A673 (cell line): Measurements from ENCODE around the gene RASSF3. TPM values are rescaled to one million over a fixed set of nuclear protein-coding genes. Genes with fewer than 3 reads are reported as not detected.
"Not testable (repeated sequence)": the region's sequence is repeated elsewhere in the genome, so short reads cannot be mapped to it uniquely, and the experiment has no call there.

ENCODE experiments used
- BruUV-seq: library from RNA; stranded (reverse); fragments of 400-500 nt; replicated peaks from 2 replicates; lab custom pipeline; 2021; lab: Mats Ljungman, UMichigan
- CTCF ChIA-PET: fragments of 300-600 bp; sonication (Branson Sonifier 250); formaldehyde crosslinking; loops from one replicate; lab custom pipeline; 2022; ENCODE audit warnings: antibody characterized with exemption; lab: Charles Lee
- POLR2A ChIA-PET: fragments of 300-600 bp; sonication (Branson Sonifier 250); formaldehyde crosslinking; loops from one replicate; lab custom pipeline; 2022; ENCODE audit warnings: antibody characterized with exemption; ENCODE audit not compliant: low non-redundant PET; lab: Charles Lee
- DNase-seq: peaks from one replicate; pipeline ENCODE4 v3.0.0-alpha.2; 2015; ENCODE audit warnings: low spot score
- H3K27ac ChIP-seq: fragments of 200-600 bp; sonication (generic); 2 replicates; pipeline ENCODE4 v1.5.1; 2016; ENCODE audit warnings: mixed run types, low read depth, mild to moderate bottlenecking, mixed read lengths, antibody characterized with exemption, low read length; ENCODE audit not compliant: poor library complexity, severe bottlenecking
- H3K27me3 ChIP-seq: fragments of 200-600 bp; sonication (generic); replicated peaks from 2 replicates; pipeline ENCODE4 v1.6.1; 2017; ENCODE audit warnings: mixed run types, low read depth, mild to moderate bottlenecking, mixed read lengths, antibody characterized with exemption, low read length; ENCODE audit not compliant: insufficient read depth, poor library complexity
- H3K36me3 ChIP-seq: fragments of 200-600 bp; sonication (generic); 2 replicates; pipeline ENCODE4 v1.6.1; 2016; ENCODE audit warnings: mixed run types, mild to moderate bottlenecking, mixed read lengths, antibody characterized with exemption, low read length; ENCODE audit not compliant: insufficient read depth, poor library complexity, severe bottlenecking
- H3K4me1 ChIP-seq: fragments of 200-600 bp; sonication (generic); 2 replicates; pipeline ENCODE4 v1.6.1; 2017; ENCODE audit warnings: mixed run types, mild to moderate bottlenecking, mixed read lengths, antibody characterized with exemption, low read length; ENCODE audit not compliant: insufficient read depth, poor library complexity, severe bottlenecking
- H3K4me3 ChIP-seq: fragments of 200-600 bp; sonication (generic); 2 replicates; pipeline ENCODE4 v1.5.1; 2016; ENCODE audit warnings: low read depth, mixed run types, mild to moderate bottlenecking, mixed read lengths, low read length; ENCODE audit not compliant: poor library complexity, severe bottlenecking
- H3K9me3 ChIP-seq: fragments of 200-600 bp; sonication (generic); 2 replicates; pipeline ENCODE4 v1.6.1; 2016; ENCODE audit warnings: mixed run types, low read depth, mild to moderate bottlenecking, mixed read lengths, antibody characterized with exemption, low read length; ENCODE audit not compliant: poor library complexity, severe bottlenecking
- EZH2 ChIP-seq: fragments of 200-600 bp; sonication (generic); IDR thresholded peaks from 2 replicates; pipeline ENCODE4 v1.6.1; 2017; ENCODE audit warnings: borderline replicate concordance, low read depth, mild to moderate bottlenecking, mixed read lengths, antibody characterized with exemption, low read length; ENCODE audit not compliant: poor library complexity, severe bottlenecking
- intact Hi-C: fragments of 100-400 bp; cut with micrococcal nuclease; formaldehyde crosslinking; loops from one replicate; pipeline ENCODE4 v1.10.0; 2022; ENCODE audit not compliant: unreplicated experiment
- total RNA-seq: library from RNA; stranded (reverse); gene quantifications from 2 replicates; pipeline ENCODE4 v1.2.3, GENCODE V29; 2021
- TF ChIP-seq, protein P1 (sequence below): fragments of 300-800, 200-600 bp; sonication (generic); conservative IDR thresholded peaks from 2 replicates; pipeline ENCODE4 v1.5.1; 2017; ENCODE audit warnings: low read depth, mild to moderate bottlenecking, antibody characterized with exemption, low read length, moderate library complexity, mixed read lengths

Gene RASSF3
- total RNA-seq, 1 experiment from 2014 or later, result 38.2 TPM

DNA sequence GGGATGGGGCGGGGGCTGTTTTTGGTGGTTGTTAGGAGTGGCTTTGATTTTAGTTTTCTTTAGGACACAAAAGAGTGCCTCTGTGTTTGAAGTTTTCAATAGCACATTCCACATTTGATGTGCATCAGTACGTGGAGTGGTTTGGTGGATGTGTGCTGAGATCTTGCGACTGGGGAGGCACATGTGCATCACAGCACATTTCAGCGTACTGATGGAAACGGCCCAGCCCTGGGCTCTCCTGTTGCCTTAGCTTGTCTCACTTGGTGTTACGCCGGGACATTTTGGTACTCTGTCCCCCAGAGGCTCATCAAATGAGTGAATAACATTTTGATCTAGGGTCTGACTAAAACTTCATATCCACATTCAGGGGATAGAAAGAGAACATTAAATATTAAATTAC, 78.4 kb downstream of the RASSF3 start:
- H3K36me3 ChIP-seq, result peaks cover 3% of the 10 kb centered on the region
- CTCF ChIA-PET, result no interaction called here
- intact Hi-C loops, result no loop called here

DNA sequence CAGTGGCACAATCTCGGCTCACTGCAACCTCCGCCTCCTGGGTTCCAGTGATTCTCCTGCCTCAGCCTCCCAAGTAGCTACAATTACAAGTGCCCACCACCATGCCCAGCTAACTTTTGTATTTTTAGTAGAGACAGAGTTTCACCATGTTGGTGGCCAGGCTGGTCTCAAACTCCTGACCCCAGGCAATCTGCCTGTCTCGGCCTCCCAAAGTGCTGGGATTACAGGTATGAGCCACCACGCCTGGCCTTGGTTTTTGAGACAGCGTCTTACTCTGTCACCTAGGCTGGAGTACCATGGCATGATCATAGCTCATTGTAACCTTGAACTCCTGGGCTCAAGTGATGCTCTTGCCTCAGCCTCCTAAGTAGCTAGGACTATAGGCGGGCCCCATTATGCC, 79.9 kb downstream of the RASSF3 start:
- POLR2A ChIA-PET, CTCF ChIA-PET, DNase-seq, H3K27ac ChIP-seq, H3K4me3 ChIP-seq, BruUV-seq, H3K36me3 ChIP-seq, H3K9me3 ChIP-seq, H3K27me3 ChIP-seq: not testable (repeated sequence)
- H3K4me1 ChIP-seq, result peaks cover 15% of the 10 kb centered on the region
- intact Hi-C loops, result loop anchor here (10.0 kb wide), 3 partner anchors 235 to 865 kb away; partner anchors contain the start of gene TBK1

More for the DNA sequence above, 78.4 kb downstream of the RASSF3 start:
- DNase-seq, result no peak
- H3K27ac ChIP-seq, result no peak overlapping the region
- H3K4me3 ChIP-seq, result no peak overlapping the region
- H3K4me1 ChIP-seq, result peaks cover 20% of the 10 kb centered on the region
- no peaks in the 10 kb centered on the region for H3K9me3 ChIP-seq
- POLR2A ChIA-PET, result no interaction called here
- no peak for TF ChIP-seq EZH2
- TF ChIP-seq, protein P1, sequence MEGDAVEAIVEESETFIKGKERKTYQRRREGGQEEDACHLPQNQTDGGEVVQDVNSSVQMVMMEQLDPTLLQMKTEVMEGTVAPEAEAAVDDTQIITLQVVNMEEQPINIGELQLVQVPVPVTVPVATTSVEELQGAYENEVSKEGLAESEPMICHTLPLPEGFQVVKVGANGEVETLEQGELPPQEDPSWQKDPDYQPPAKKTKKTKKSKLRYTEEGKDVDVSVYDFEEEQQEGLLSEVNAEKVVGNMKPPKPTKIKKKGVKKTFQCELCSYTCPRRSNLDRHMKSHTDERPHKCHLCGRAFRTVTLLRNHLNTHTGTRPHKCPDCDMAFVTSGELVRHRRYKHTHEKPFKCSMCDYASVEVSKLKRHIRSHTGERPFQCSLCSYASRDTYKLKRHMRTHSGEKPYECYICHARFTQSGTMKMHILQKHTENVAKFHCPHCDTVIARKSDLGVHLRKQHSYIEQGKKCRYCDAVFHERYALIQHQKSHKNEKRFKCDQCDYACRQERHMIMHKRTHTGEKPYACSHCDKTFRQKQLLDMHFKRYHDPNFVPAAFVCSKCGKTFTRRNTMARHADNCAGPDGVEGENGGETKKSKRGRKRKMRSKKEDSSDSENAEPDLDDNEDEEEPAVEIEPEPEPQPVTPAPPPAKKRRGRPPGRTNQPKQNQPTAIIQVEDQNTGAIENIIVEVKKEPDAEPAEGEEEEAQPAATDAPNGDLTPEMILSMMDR, result no peak
- BruUV-seq, result no TSS peak
- no peaks in the 10 kb centered on the region for H3K27me3 ChIP-seq

DNA sequence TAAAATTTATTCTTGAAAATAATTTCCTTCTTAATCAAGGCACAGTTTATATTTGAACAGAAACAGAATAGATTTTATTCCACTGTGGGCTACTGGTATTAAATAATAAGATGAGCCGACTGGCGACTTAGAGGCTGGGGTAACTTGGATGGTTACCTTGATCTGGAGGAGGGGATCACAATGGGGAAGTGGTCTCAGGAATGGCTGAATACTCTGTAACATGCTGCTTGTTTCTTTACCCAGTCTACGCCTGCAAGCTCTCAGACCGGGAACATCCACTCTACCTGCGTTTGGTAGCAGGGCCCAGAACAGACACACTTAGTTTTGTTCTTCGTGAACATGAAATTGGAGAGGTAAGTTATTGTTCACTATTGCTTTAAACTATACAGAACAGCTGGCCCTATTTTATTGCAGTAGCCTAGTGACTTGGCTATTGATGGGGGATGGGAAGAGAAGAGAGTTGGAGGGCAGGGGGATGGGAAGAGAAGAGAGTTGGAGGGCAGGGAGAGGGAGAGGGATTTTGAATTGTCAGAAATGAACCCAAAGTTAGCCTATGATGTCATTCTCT, 81.0 kb downstream of the RASSF3 start:
- intact Hi-C loops, result loop anchor here (10.0 kb wide), 3 partner anchors 237 to 867 kb away; partner anchors contain the start of gene TBK1
- no TSS peak for BruUV-seq
- ChIA-PET POLR2A (no interaction called here), CTCF (interaction anchor here (0.6 kb wide), 2 partner anchors 79 to 1031 kb away, joined by 3 read pairs; no protein-coding TSS in a partner anchor)
- peaks cover 10% of the 10 kb centered on the region for H3K36me3 ChIP-seq
- H3K4me3 ChIP-seq, result no peak overlapping the region
- no peak for DNase-seq
- H3K27me3 ChIP-seq, result no peaks in the 10 kb centered on the region
- H3K9me3 ChIP-seq, result no peaks in the 10 kb centered on the region
- TF ChIP-seq, protein P1, result no peak
- TF ChIP-seq EZH2, result no peak
- H3K4me1 ChIP-seq, result peaks cover 15% of the 10 kb centered on the region
- peak overlapping the region; percentile 46 for H3K27ac ChIP-seq
